Medulla oblongata (tissue), 1 donor: ENCODE data around the gene LMLN.
"Not testable (repeated sequence)": the region's sequence is repeated elsewhere in the genome, so short reads cannot be mapped to it uniquely, and the experiment has no call there.

Source experiments
- DNase-seq: peaks from one replicate; pipeline ENCODE4 v3.0.0-alpha.2; 2015; ENCODE audit errors: extremely low spot score

The LMLN gene, protein sequence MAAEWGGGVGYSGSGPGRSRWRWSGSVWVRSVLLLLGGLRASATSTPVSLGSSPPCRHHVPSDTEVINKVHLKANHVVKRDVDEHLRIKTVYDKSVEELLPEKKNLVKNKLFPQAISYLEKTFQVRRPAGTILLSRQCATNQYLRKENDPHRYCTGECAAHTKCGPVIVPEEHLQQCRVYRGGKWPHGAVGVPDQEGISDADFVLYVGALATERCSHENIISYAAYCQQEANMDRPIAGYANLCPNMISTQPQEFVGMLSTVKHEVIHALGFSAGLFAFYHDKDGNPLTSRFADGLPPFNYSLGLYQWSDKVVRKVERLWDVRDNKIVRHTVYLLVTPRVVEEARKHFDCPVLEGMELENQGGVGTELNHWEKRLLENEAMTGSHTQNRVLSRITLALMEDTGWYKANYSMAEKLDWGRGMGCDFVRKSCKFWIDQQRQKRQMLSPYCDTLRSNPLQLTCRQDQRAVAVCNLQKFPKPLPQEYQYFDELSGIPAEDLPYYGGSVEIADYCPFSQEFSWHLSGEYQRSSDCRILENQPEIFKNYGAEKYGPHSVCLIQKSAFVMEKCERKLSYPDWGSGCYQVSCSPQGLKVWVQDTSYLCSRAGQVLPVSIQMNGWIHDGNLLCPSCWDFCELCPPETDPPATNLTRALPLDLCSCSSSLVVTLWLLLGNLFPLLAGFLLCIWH

DNA sequence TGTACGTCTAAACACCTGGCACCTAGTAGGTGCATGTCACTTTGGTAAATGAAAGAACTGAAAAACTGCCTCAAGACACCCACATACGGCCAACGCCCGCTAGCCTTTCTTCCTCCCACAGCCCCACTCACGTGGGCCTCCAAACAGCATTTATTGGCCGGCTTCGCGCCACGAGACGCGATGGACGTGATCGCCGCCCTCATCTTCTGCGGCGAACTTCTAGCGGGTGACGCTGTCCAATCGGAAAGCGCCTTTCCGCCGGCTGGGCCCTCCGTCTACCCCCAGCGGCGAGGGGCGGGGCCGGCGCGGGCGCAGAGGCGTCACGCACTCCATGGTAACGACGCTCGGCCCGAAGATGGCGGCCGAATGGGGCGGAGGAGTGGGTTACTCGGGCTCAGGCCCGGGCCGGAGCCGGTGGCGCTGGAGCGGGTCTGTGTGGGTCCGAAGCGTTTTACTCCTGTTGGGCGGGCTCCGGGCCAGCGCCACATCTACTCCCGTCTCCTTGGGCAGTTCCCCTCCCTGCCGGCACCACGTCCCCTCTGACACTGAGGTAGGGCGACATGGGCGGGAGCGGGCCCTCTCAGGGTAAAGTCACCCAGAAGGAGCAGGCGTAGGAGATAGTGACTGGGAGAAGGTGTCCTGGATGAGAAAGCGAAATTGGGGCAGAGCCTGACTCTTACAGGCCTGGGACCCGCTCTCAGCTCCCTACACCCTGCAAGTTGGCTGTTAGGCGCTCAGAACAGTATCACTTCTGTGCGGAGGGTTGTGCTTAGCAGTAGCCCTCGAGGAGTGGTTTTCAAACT is at the start of gene LMLN:
Gene LMLN, plus strand, starts transcription at position 327 of the 803 bp plus-strand sequence. Its CDS starts 29 bp downstream, at position 356.
- DNase-seq = peak; percentile 98

DNA sequence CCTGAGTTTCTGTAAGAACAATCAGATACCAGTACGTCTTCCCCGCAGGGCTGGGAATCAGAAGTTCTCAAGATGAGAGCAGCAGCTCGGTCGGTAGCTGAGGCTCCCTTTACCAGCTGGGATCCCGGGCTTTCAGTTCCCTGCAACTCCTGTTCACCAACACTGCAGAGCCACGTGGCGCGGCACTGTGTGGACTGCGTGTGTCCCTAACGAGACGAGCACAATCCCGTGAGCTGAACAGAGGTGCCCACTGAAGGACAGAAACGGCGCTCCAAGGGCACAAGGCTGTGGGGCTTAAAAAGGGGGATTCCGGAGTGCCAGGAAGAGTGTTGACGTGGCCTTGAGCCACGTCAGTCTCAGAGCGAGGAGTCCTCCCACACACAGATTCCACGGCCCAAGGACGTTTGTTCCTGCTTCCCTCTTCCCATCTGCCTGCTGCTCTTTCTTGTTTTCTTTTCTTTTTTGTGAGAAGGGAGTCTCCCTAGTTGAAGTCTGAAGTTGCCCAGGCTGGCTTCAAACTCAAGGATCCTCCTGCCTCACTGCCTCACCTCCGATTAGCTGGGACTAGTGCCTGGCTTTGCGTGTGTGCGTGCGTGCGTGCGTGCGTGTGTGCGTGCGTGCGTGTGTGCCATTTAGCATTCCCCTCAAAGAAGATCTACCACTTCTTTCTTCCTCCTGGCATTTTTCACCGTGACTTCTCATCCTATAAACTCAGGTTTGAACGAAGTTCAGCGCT is 47.1 kb upstream of the LMLN start:
- no peak for DNase-seq

DNA sequence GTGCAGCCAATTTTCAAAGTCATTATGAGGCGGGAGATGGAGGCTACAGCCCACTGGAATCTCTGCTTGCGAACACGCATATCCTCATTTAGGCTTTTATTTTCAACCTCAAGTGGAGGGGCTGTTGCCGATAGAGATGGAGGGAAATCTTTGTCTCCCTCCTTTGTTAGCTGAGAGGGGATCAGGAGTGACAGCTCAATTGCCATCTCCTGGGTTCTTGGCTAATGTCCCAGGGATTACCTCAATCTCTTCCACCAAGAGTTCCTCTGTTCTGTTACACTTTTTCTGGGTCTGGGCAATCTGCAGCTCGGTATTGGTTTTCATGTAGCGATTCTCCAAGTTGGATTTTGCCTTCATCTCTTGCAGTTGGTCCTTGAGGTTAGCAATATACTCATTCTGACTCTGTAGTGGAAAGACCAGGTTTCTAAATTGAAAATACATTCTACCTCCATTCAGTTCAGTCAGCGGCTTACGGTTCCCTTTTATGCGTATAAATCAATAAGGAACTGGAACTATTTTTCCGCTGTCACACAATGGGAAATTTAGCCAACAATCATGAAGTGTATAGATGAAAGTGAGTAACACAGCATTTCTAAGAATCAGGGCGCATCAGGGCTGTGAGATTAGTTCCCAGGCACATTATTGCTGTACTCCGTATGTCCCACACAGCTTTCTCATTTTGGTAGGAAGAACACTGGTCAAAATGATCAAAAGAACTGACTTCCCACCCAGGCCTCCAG is 46.2 kb upstream of the LMLN start:
- no peak for DNase-seq

DNA sequence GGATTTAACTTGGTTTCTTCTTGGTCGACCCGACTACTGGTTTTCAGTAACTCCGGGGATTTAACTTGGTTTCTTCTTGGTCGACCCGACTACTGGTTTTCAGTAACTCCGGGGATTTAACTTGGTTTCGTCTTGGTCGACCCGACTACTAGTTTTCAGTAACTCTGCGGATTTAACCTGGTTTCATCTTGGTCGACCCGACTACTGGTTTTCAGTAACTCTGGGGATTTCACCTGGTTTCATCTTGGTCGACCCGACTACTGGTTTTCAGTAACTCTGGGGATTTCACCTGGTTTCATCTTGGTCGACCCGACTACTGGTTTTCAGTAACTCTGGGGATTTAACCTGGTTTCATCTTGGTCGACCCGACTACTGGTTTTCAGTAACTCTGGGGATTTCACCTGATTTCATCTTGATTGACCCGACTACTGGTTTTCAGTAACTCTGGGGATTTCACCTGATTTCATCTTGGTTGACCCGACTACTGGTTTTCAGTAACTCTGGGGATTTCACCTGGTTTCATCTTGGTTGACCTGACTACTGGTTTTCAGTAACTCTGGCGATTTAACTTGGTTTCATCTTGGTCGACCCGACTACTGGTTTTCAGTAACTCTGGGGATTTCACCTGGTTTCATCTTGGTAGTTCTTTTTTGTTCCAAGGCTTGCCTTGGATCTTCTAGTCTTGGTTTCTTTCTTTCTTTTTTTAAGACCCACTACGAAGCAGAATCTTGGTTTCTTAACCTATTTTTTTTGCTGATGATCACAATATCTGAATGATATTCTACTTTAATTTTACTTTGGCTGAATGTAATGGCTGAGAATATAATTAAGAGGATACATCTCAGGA is 38.4 kb upstream of the LMLN start:
- DNase-seq = not testable (repeated sequence)

DNA sequence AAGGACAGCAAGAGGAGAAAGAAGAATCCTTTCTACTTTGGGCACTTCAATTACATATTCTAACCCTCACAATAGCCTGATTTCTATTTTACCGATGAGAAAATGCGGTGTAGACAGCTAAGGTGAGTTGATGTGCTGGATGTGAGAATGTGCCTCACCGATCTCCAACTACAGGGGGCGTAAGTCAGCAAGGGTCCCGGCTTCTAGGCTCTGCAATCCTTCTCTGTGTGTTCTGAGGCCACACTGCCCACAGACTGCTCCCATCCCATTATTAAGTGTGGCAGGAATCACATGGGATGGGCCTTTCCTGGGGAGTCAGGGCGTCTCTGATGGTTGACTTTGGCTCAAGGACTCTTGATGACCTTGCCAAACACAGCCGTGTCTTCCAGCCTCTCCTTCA is 33.6 kb upstream of the LMLN start:
- no peak for DNase-seq

DNA sequence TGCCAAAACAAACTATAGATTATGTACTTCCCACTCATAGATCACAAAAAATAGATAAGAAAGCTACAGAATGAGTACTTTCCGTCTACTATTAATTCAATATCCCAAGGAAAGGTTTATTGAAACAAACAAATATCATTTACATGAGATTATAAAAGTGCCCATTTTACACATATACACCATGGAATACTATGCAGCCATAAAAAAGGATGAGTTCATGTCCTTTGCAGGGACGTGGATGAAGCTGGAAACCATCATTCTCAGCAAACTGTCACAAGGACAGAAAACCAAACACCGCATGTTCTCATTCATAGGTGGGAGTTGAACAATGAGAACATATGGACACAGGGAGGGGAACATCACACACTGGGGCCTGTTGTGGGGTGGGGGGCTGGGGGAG is 32.4 kb upstream of the LMLN start:
- not testable (repeated sequence) for DNase-seq

DNA sequence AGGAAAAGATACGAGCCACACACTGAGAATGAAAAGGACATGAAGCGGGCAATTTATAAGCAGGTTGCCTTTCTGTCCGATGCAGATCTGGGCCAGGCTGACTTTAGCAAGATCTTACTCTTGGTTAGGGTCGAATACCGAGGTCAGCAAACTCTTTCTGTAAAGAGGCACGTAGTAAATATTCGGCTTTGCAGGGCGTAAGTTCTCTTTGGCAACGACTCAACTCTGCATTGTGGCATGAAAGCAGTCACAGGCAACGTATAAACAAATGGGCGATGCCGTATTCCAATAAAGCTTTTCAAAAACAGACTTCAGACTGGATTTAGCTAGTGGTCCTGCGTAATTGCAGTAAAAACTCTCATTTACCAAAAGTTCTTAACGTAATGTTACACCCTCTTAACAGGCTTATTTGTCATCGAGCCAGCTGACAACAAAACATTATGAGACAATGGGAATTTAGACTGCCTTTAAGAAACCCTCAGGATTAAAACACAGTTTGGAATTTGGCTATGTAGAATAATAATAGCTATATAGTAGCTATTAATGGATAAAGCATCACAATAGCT is 23.1 kb upstream of the LMLN start:
- DNase-seq = no peak

DNA sequence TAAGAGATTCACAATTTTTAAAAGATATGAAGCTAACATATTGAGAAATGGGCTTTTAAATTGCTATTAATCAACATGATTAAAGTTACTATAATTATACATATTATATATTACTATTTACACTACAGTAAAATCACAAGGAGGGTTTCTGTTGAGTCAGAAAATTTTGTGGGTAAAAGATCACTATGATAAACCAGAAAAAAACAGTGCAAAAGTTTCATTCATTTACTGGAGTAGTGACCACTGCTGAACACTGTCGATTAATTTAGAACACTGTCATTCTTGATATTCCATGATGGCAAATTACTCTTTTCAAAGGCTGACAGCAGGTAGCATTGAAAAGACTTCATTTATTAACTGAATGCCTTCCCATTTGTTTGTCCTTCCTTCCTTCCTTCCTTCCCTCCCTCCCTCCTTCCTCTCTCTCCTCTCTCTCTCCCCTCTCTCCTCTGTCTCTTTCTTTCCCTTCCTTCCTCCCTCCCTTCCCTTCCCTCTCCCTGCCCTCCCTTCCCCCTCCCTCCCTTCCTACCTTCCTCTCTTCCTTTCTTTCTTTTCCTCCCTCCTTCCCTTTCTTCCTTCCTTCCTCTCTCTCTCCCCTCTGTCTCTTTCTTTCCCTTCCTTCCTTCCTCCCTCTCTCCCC is 19.2 kb upstream of the LMLN start:
- no peak for DNase-seq

DNA sequence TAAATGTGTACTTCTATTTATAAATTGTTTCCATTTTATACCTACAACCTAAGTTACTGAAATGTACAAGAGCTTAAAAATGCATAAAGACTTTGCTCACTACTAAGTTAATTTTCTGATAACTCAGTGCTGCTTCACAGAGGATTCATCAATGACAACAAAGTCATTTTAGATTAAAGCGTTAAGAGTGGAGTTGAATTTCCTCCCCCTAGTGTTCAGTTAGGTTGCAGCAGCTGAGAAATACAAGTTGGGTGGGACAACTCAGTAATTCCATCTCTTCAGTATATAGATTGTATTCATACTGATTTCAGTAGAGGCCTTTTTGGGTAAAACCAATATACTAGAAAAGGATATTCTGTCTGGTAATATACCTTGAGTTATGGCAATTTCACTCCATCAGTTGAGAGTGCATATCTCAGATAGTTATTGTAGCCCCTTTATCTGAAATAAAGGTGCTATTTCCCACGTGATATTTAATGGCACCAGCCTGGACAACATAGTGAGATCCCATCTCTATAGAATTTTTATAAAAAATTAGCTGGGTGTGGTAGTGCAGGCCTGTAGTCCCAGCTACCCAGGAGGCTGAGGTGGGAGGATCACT is 17.0 kb upstream of the LMLN start:
- peak; percentile 48 for DNase-seq

DNA sequence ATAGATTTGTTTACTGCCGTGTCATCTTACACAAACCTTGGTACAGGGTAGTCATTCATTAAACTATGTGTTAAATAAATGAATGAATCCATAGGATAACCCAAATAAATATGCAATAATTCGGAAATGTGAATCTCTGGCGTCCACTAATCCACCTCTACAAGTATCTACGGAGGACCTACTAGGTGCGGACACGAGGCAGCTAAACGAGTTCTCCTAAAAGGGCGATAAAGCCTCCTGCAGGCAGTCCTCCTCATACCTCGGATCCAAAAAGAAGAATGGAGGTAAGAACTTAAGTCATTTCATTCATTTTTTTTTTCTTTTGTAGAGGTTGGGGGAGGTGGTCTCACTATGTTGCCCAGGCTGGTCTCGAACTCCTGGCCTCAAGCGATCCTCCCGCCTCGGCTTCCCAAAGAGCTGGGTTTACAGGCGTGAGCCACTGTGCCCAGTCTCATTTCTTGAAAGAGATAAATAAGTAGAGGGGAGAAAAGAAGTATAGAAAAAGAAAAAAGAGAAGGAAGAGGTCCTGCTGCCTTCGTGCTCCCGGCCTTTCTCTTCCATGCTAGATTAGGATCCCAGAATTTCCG is 10.7 kb upstream of the LMLN start:
- no peak for DNase-seq

DNA sequence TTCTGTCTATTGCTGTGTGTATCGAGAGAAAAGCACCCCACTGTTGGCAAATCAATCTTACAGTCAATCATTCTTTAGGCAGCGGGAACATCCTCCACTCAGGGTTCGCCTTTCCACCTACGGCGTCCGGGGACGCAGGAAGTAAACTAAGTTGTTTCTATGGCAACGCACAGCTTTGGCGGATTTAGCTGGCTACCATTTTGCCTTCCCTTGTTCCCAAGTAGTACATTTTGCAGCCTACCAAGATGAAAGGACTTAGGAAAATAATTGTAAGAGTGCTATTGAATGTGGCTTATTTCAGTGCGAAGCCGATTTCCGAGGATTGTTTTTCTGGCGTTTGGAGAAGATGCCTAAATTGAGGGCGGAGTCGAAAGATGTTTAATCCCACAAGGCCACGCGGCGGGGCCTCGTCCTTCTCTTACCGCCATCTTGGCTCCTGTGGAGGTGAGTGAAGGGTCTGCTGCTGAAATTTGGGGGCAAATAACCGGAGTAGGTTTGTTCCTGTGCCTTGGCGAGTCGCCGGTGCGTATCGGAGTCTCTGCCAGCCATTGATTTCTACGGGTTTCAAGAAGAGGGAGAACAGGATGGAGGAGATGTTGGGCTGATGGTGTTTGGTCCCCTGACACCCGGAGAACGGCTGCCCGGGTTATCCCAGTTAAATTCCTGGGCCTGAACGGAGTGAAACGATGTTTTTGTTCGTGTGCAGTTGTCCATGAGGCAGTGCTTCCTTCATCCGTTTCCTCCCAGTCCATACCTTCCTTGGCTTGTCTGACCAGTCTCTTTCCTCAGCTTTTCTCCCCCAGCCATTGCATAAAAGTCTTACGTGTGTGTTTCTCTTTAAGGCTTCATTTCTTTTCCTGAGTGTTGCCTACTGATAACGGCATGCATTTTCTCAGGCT is 10.0 kb upstream of the LMLN start, which contains the start of gene RPL35A:
Gene RPL35A, plus strand, starts transcription at position 413 of the 899 bp plus-strand sequence. CDS start 778 bp downstream, outside the sequence.
- peak; percentile 95 for DNase-seq

DNA sequence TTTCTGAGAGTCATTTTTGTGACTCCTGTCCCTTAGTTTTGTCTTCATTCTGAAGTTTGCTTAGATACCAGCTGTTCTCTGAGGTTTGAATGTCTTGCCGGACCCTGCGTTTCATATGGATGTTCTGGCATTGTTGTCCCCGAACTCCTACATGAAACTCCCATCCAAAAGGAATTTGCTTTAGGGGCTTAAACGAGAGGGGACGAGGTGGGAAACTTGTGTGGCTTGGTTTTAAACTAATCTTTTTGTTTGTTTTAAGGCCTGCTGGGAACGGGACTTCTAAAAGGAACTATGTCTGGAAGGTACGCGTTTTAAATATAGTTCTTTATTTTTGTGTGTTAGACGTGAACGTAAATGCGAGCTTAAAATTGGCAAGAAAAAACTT is 9.3 kb upstream of the LMLN start:
- no peak for DNase-seq

DNA sequence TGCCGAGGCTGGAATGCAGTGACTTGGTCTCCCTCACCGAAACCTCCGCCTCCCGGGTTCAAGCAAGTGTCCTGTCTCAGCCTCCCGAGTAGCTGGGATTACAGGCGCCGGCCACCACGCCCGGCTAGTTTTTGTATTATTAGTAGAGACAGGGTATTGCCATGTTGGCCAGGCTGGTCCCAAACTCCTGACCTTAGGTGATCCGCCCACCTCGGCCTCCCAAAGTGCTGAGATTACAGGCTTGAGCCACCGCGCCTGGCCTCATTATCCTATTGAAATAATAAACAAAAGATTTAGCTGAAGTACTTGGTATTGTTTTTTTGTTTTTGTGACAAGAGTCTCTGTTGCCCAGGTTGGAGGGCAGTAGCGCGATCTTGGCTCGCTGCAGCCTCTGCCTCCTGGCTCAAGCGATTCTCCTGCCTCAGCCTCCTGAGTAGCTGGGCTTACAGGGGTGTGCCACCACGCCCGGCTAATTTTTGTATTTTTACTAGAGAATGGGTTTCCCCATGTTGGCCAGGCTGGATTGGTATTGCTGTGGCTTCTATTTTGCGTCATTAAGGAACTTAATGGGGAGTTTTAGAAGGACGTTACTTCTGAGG is 8.5 kb upstream of the LMLN start:
- no peak for DNase-seq

DNA sequence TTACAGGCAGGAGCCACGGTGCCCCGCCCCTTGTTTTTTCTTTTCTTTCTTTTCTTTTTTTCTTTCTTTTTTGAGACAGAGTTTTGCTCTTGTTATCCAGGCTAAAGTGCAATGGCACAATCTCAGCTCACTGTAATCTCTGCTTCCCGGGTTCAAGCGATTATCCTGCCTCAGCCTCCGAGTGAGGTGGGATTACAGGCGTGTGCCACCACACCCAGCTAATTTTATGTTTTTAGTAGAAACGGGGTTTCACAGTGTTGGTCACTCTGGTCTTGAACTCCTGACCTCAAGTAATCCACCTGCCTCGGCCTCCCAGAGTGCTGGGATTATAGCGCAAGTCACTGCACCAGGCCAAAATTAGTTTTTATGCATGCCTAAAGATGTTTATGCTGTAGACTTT is 7.6 kb upstream of the LMLN start:
- DNase-seq = no peak

DNA sequence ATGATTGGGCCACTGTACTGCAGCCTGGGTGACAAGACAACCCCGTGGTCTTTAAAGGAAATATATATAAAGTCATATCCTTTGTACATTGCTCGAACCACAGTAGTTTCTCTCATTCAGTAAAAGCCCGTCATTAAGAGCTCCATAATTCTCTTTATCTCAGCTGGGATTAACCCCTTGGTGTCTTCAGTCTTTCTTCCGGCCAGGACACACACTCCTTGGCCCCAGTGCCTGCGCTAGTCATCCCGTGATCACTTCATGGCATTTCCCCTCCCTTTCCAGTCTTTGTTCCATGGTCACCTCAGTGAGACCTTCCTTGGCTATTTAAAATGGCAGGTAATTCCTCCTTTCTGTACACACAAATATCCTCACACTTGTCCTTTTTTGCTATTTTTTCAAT is 6.7 kb upstream of the LMLN start:
- DNase-seq = no peak

DNA sequence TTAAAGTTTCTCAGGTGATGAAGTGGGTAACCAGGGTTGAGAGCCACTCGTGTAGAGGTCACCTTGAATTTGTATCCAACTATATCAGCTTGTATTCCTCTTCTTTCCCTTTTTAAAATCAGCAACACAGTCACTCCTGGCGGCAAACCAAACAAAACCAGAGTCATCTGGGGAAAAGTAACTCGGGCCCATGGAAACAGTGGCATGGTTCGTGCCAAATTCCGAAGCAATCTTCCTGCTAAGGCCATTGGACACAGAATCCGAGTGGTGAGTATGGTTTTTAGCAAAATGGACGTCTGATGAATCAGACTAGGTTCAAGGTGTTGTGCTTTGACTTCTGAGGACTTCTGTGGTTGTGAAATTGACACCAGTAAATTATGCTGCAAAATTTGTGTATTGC is 6.1 kb upstream of the LMLN start:
- peak; percentile 41 for DNase-seq
